SK-N-SH (cell line): ENCODE data around the gene SIGLEC1. TPM values are rescaled to one million over a fixed set of nuclear protein-coding genes. Genes with fewer than 3 reads are reported as not detected.

Experiments
- CTCF ChIA-PET: fragments of 300-600, 350-600 bp; formaldehyde crosslinking; extraction: SDS; loops from one replicate; lab custom pipeline; 2021; lab: Yijun Ruan, JAX
- POLR2A ChIA-PET: fragments of 350-600 bp; sonication (Branson Sonifier 250); formaldehyde crosslinking; extraction: SDS; loops from one replicate; lab custom pipeline; 2020; ENCODE audit warnings: antibody characterized with exemption, inconsistent platforms; lab: Yijun Ruan, JAX
- DNase-seq: peaks from one replicate; pipeline ENCODE4 v3.0.0; 2012
- H2AFZ ChIP-seq: fragments of 200-600 bp; sonication (generic); 2 replicates; pipeline ENCODE4 v1.8.1; 2016; ENCODE audit warnings: antibody characterized with exemption, mild to moderate bottlenecking, low read depth
- H3F3A ChIP-seq: fragments of 200-600 bp; sonication (generic); replicated peaks from 2 replicates; pipeline ENCODE3; 2016; ENCODE audit warnings: antibody characterized with exemption, mild to moderate bottlenecking; ENCODE audit not compliant: insufficient read depth
- H3K27ac ChIP-seq, 2 experiments: fragments of 200-500 bp in 1 of 2; fragments of 200-600 bp in 1 of 2; sonication (Bioruptor generic) in 1 of 2; sonication (generic), shearing (Covaris generic) in 1 of 2; 2 replicates each; pipeline versions ENCODE4 v1.5.1 to v1.6.1; 2014 to 2016; ENCODE audit warnings: low read depth in 2 of 2, inconsistent platforms in 1 of 2, low read length in 1 of 2, mild to moderate bottlenecking in 1 of 2, mixed read lengths in 1 of 2
- H3K27me3 ChIP-seq: fragments of 200-600 bp; sonication (generic), shearing (Covaris generic); 2 replicates; pipeline ENCODE4 v1.6.1; 2016; ENCODE audit warnings: mixed run types; ENCODE audit not compliant: insufficient read depth
- H3K36me3 ChIP-seq, 2 experiments: fragments of 200-500 bp in 1 of 2; fragments of 200-600 bp in 1 of 2; sonication (Bioruptor generic) in 1 of 2; sonication (generic) in 1 of 2; replicated peaks in 1 of 2; 2 replicates each; pipeline versions ENCODE3 to v1.5.1; 2014 to 2016; ENCODE audit warnings: low read length in 1 of 2, mild to moderate bottlenecking in 1 of 2; ENCODE audit not compliant: insufficient read depth in 2 of 2, control insufficient read depth in 1 of 2
- H3K4me1 ChIP-seq, 2 experiments: fragments of 200-500 bp in 1 of 2; fragments of 200-600 bp in 1 of 2; sonication (Bioruptor generic) in 1 of 2; sonication (generic), shearing (Covaris generic) in 1 of 2; 2 replicates each; pipeline versions ENCODE4 v1.5.1 to v1.6.1; 2014 to 2016; ENCODE audit warnings: low read depth in 1 of 2, low read length in 1 of 2, mixed run types in 1 of 2; ENCODE audit not compliant: insufficient read depth in 2 of 2, control insufficient read depth in 1 of 2
- H3K4me2 ChIP-seq: fragments of 200-600 bp; sonication (generic), shearing (Covaris generic); 2 replicates; pipeline ENCODE4 v1.6.1; 2017; ENCODE audit warnings: mixed run types
- H3K4me3 ChIP-seq, 2 experiments: fragments of 200-500 bp in 1 of 2; fragments of 200-600 bp in 1 of 2; sonication (Bioruptor generic) in 1 of 2; sonication (generic), shearing (Covaris generic) in 1 of 2; 2 replicates each; pipeline versions ENCODE4 v1.5.1 to v1.8.1; 2014 to 2016; ENCODE audit warnings: low read depth in 2 of 2, inconsistent platforms in 1 of 2, low read length in 1 of 2, mild to moderate bottlenecking in 1 of 2, mixed read lengths in 1 of 2, moderate library complexity in 1 of 2
- H3K79me2 ChIP-seq: fragments of 200-600 bp; sonication (generic); 2 replicates; pipeline ENCODE4 v1.8.1; 2017; ENCODE audit warnings: mild to moderate bottlenecking; ENCODE audit not compliant: insufficient read depth
- H3K9ac ChIP-seq: fragments of 200-600 bp; sonication (generic); 2 replicates; pipeline ENCODE4 v1.6.1; 2017; ENCODE audit warnings: mixed run types
- H3K9me2 ChIP-seq: fragments of 200-600 bp; sonication (generic); 2 replicates; pipeline ENCODE4 v1.6.1; 2017; ENCODE audit warnings: mixed run types
- H3K9me3 ChIP-seq: fragments of 200-600 bp; sonication (generic); 2 replicates; pipeline ENCODE4 v1.6.1; 2017; ENCODE audit warnings: mixed run types, mild to moderate bottlenecking, moderate library complexity
- H4K20me1 ChIP-seq: fragments of 200-600 bp; sonication (generic); 2 replicates; pipeline ENCODE4 v1.6.1; 2017; ENCODE audit warnings: mild to moderate bottlenecking, mixed run types; ENCODE audit not compliant: insufficient read depth
- CHD2 ChIP-seq: fragments of 150-350 bp; IDR thresholded peaks from 2 replicates; pipeline ENCODE4 v1.6.1; 2018; ENCODE audit warnings: low read length; ENCODE audit not compliant: partially characterized antibody
- CTCF ChIP-seq: fragments of 200-600 bp; sonication (generic); IDR thresholded peaks from 2 replicates; pipeline ENCODE4 v1.6.1; 2017; ENCODE audit warnings: antibody characterized with exemption, mild to moderate bottlenecking, moderate library complexity
- ELF1 ChIP-seq: IDR thresholded peaks from 2 replicates; pipeline ENCODE4 v1.4.0; 2012
- EZH2phosphoT487 ChIP-seq: fragments of 200-600 bp; sonication (generic); IDR thresholded peaks from 2 replicates; pipeline ENCODE4 v1.6.1; 2017; ENCODE audit warnings: low read depth, mixed run types, mild to moderate bottlenecking, antibody characterized with exemption, moderate library complexity, borderline replicate concordance
- GABPA ChIP-seq: IDR thresholded peaks from 2 replicates; pipeline ENCODE4 v1.4.0; 2012; ENCODE audit warnings: low read depth, mild to moderate bottlenecking
- JUND ChIP-seq: IDR thresholded peaks from 2 replicates; pipeline ENCODE4 v1.4.0; 2012
- MAX ChIP-seq: IDR thresholded peaks from 2 replicates; pipeline ENCODE4 v1.4.0; 2012; ENCODE audit warnings: low read depth
- NFIC ChIP-seq: IDR thresholded peaks from 2 replicates; pipeline ENCODE4 v1.4.0; 2012; ENCODE audit warnings: borderline replicate concordance
- POLR2AphosphoS5 ChIP-seq: IDR thresholded peaks from 2 replicates; pipeline ENCODE4 v1.6.1; 2012; ENCODE audit warnings: low read depth, low read length
- REST ChIP-seq: IDR thresholded peaks from 2 replicates; pipeline ENCODE4 v1.6.1; 2012; ENCODE audit warnings: mild to moderate bottlenecking, low read depth, low read length, moderate library complexity
- RXRA ChIP-seq: IDR thresholded peaks from 2 replicates; pipeline ENCODE4 v1.4.0; 2012; ENCODE audit warnings: low read depth, mild to moderate bottlenecking, borderline replicate concordance
- SIN3A ChIP-seq: IDR thresholded peaks from 2 replicates; pipeline ENCODE4 v1.6.1; 2012; ENCODE audit warnings: low read depth, mild to moderate bottlenecking, low read length, moderate library complexity, borderline replicate concordance
- TAF1 ChIP-seq: IDR thresholded peaks from 2 replicates; pipeline ENCODE4 v1.6.1; 2012; ENCODE audit warnings: low read depth, mild to moderate bottlenecking, low read length, moderate library complexity, borderline replicate concordance
- TCF12 ChIP-seq: IDR thresholded peaks from 2 replicates; pipeline ENCODE4 v1.4.0; 2012
- TEAD4 ChIP-seq: IDR thresholded peaks from 2 replicates; pipeline ENCODE4 v1.4.0; 2012; ENCODE audit warnings: mild to moderate bottlenecking, borderline replicate concordance; ENCODE audit not compliant: insufficient read depth
- USF2 ChIP-seq: fragments of 150-350 bp; IDR thresholded peaks from 2 replicates; pipeline ENCODE4 v1.6.1; 2017; ENCODE audit warnings: antibody characterized with exemption, low read length, low read depth, borderline replicate concordance
- YY1 ChIP-seq: IDR thresholded peaks from 2 replicates; pipeline ENCODE4 v1.4.0; 2012; ENCODE audit warnings: low read depth, mild to moderate bottlenecking
- WGBS: methylation state at CpG from one replicate; pipeline ENCODE4 v1.1.6; 2017; ENCODE audit warnings: low lambda C conversion rate; 5-methylcytosine and 5-hydroxymethylcytosine counted together
- polyA plus RNA-seq, 3 experiments: library from polyadenylated mRNA; depleted of rRNA; stranded (reverse); fragments of >200 nt; gene quantifications; 2 replicates each; pipeline ENCODE4 v1.2.3, GENCODE V29; 2012

SIGLEC1 gene
- polyA plus RNA-seq, 1 of the 3 experiments (the other 2 are of a cell fraction), result not detected

- H3K4me1 ChIP-seq, result peaks cover 0 to 9% of the 10 kb centered on the region in 2 experiments; a peak in 1 of 4 replicates
- H3K9ac ChIP-seq, result no peak overlapping the region
- no peak overlapping the region; a peak in 1 of 4 replicates for H3K27ac ChIP-seq
- H4K20me1 ChIP-seq, result no peaks in the 10 kb centered on the region
- CTCF ChIA-PET, result interaction anchor here (0.6 to 9.8 kb wide), 27 partner anchors 9 to 106 kb away, joined by 3 to 151 read pairs (median 5); partner anchors contain the start of genes ADISSP and CENPB
- H3K4me3 ChIP-seq, result peak overlapping the region; percentile 46 to 57
- no peaks in the 10 kb centered on the region for H3K79me2 ChIP-seq
- WGBS, result 69% methylated on average over 15 of the region's 24 CpGs
- H3K27me3 ChIP-seq, result no peaks in the 10 kb centered on the region
- H3K36me3 ChIP-seq, result peaks cover 0 to 3% of the 10 kb centered on the region in 2 experiments
- H3K4me2 ChIP-seq, result peak overlapping the region; percentile 76; the same call in 1 of the 2 replicates
- H3F3A ChIP-seq, result no peaks in the 10 kb centered on the region
- no peaks in the 10 kb centered on the region for H3K9me2 ChIP-seq
- peak overlapping the region; percentile 79; the same call in 1 of the 2 replicates for H2AFZ ChIP-seq
- POLR2A ChIA-PET, result interaction anchor here (0.6 to 3.6 kb wide), 3 partner anchors 9 to 102 kb away, joined by 3 to 13 read pairs (median 4); partner anchors contain the start of gene ADISSP
- no peak for DNase-seq
- TF ChIP-seq CHD2 (no peak), REST (no peak), TCF12 (no peak), SIN3A (no peak), ELF1 (no peak), JUND (no peak), RXRA (no peak), YY1 (no peak), TAF1 (no peak), MAX (no peak), CTCF (no peak), USF2 (no peak), NFIC (no peak), EZH2phosphoT487 (no peak), TEAD4 (no peak), GABPA (no peak), POLR2AphosphoS5 (no peak)
- no peaks in the 10 kb centered on the region for H3K9me3 ChIP-seq
Observed at GRCh38 chr20:3749087-3749688, 36.8 kb upstream of the SIGLEC1 start.
